Stimulated activated CD8-positive, alpha-beta memory T cell treated with anti-CD3 and anti-CD28 coated beads, Interleukin-7, amount 100 ng/mL, for 4 hours (primary cell): Measurements from ENCODE around the gene POLR1H.

ENCODE experiments used
- DNase-seq, 2 donors: peaks; one replicate each; pipeline ENCODE4 v3.0.0-alpha.2; 2020; ENCODE audit warnings: low read depth in 2 of 2

POLR1H gene

GRCh38 chr6:30061858-30062458, 893 bp downstream of the POLR1H start:
- no peak for DNase-seq

GRCh38 chr6:30062471-30063178, 1.6 kb downstream of the POLR1H start:
- no peak for DNase-seq

GRCh38 chr6:30063315-30063714, 2.2 kb downstream of the POLR1H start:
- DNase-seq, result no peak

GRCh38 chr6:30066082-30066481, 5.0 kb downstream of the POLR1H start:
- DNase-seq, result no peak

- DNase-seq, result peak; percentile 99
Observed at GRCh38 chr6:30066577-30067459, 5.8 kb downstream of the POLR1H start, which contains the start of gene PPP1R11. TSS of gene PPP1R11 (plus strand) at chr6:30067198. CDS start at chr6:30067411, 213 bp downstream.

GRCh38 chr6:30067460-30068139, 6.5 kb downstream of the POLR1H start:
- DNase-seq, result no peak

GRCh38 chr6:30071081-30071818, 10.2 kb downstream of the POLR1H start:
- DNase-seq, result peak in 1 of 2 donors; percentile 11

- DNase-seq, result no peak
Observed at GRCh38 chr6:30071858-30072257, 10.8 kb downstream of the POLR1H start.

GRCh38 chr6:30073489-30074235, 12.6 kb downstream of the POLR1H start:
- DNase-seq, result no peak

- no peak for DNase-seq
Observed at GRCh38 chr6:30074331-30075093, 13.4 kb downstream of the POLR1H start.

- DNase-seq, result no peak
Observed at GRCh38 chr6:30075094-30075789, 14.2 kb downstream of the POLR1H start, which contains the start of gene RNF39. TSS of gene RNF39 (minus strand) at chr6:30075769. CDS start at chr6:30075585, 184 bp downstream.

- no peak for DNase-seq
Observed at GRCh38 chr6:30075790-30076732, 15.0 kb downstream of the POLR1H start.

GRCh38 chr6:30077218-30077617, 16.2 kb downstream of the POLR1H start:
- DNase-seq, result no peak

- DNase-seq, result no peak
Observed at GRCh38 chr6:30087876-30088275, 26.8 kb downstream of the POLR1H start.

GRCh38 chr6:30091577-30092381, 30.7 kb downstream of the POLR1H start:
- no peak for DNase-seq

- no peak for DNase-seq
Observed at GRCh38 chr6:30092852-30093543, 31.9 kb downstream of the POLR1H start.
